GM21737 (cell line): ENCODE measurements around the gene DACT2.
"Not testable (repeated sequence)": the region's sequence is repeated elsewhere in the genome, so short reads cannot be mapped to it uniquely, and the experiment has no call there.

ENCODE experiments used
- ATAC-seq: cut with Tn5 transposase; IDR thresholded peaks from one replicate; pipeline ENCODE4 v1.9.1; 2021; ENCODE audit warnings: mild to moderate bottlenecking, moderate library complexity; ENCODE audit not compliant: unreplicated experiment

DACT2 gene

DNA sequence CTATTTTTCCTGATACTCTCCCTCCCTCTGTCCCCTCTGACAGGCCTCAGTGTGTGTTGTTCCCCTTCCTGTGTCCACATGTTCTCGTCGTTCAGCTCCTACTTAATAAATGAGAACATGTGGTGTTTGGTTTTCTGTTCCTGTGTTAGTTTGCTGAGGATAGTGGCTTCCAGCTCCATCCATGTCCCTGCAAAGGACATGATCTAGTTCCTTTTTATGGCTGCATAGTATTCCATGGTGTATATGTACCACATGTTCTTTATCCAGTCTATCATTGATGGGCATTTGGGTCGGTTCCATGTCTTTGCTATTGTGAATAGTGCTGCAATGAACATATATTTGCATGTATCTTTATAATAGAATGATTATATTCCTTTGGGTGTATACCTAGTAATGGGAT, 51.8 kb downstream of the DACT2 start:
- ATAC-seq = not testable (repeated sequence)

DNA sequence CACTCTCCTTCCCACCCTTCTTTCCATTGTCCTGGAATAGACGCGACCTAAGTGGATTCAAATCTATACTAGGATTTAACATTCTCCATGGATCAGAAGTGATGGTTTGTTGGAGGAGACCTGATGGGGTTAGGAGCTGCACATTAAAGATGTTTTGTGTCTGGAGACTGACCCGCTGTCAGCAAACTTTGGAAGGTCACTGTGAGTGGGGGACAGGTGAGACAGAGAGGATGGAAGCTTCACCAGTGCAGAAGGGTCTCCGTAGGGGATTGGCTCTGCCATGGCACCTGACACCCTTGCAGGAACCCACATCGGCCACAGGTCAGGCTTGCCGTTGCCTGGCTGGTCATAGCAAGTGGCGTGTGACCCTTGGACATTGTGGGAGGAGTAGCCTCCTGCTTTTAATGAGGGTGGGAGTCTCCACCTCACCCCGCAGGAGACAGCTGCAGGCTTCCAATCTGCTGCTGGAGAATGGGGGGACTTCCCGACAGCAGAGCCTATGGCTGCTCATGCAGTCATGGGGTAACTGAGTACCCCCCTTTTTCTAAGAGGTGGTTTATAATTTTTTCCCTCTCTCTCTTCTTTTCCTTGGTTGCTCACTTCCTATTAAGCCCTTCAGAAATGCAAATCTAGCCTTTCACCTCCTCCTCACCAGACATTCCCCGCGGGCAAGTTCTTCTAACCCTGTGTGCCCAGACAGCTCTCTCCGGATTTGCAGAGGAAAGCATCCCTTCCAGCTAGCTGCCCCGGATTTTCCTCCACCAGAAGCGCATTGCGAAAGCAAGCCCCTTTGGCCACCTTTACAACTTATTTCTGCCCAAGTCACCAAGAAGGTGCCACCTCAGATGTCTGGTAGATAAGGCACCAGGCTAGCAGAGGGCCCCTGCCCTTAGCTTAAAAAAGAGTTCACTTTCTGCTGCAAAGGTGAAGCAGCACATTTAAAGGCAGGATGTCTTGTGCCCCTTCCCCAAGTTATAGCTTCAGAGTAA, 53.5 kb downstream of the DACT2 start:
- ATAC-seq = no peak

DNA sequence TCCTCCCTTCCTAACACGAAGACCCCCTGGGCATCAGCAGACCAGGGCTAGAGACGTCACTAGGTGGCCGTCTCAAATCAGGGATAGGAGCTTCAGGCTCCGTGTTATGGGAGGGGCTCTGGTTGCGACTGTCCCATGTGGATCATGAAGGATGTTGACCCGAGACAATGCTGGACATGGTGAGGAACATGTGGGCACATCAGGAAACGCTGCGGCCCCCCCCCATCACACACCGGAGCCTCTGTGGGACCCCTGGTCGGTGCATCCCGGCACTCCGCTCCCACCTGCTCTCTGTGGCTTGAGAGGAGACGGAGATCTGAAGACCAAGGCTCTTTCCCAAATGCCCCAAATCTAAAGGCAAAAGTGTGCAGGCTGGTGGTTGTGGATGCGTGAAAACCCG, 54.2 kb downstream of the DACT2 start:
- no peak for ATAC-seq

DNA sequence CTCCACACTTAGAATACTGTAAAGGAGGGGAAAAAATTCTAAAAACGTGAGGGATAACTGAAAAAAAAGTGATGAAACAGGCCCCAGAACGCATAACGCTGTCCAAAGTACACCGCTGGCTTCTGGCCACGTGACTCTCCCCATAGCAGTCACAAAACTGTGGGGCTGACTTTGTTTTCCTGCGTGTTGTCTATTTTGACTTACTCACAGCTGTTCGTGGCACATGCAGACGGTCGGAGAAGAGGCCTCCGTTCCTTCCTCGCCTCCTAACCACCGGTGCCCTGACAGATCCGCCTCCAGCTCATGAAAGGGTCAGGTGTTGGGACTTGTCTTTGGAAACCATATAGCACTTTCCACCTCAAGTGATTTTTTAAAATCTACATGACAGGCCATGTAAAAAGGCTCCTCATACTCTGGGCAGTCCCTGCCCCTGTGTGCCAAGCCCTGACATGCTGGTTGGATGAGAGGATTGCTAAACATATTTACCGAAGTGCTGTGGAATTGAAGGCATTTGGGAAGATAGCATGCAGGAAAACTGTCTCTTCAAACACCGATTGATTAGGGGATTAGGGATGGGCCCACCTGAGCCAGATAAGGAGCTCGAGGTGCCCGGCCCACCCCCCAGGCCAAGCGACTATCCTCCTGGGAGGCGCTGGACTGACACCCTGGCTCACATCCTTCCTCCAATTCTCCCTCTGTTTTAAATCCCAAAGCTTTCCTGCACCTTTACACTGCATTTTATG, 54.8 kb downstream of the DACT2 start:
- ATAC-seq = no peak

DNA sequence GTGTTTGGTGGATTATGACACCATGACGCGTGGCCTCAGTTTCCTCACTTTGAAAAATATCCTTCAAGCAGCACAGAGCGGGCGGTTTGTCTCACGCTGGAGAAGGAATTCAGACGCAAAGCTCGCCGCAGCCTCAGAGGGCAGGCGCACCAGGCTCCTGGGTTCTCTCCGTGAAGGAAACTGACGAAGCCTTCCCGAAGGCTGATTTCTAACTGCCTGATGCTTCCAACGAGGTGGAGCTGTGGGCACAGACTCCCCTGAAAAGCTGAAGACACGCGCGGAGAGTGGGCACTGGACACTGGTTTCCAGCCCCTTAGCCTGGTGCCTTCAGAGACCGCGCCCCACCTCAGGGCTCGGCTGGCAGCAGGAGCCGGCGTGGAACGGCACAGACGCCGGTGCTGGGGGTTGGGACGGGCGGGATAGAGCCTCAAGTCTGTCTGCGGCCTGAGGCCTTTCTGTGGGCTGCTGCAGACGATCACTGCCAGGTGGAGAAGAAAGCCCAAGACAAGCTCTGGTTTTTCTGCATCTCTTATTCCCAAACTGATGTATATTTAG, 56.1 kb downstream of the DACT2 start:
- no peak for ATAC-seq

DNA sequence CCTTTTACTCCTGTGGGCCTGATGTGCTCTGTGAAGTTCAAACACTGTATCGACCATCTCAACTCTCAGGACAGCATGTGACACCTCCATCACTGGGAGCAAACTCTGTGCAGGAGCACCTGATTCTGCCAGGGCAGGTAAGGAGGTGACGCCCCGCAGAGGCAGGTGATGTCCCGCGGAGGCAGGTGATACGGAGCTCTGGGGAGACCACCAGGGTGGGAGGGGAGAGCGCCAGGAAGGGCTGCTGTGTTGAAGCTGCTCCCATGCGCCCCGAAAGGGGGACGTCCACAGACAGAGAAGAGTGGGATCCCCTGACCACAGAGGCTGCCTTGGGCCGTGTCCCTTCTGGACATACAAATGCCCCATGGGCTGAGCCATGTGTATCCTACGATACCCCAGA, 58.3 kb downstream of the DACT2 start:
- ATAC-seq = no peak

DNA sequence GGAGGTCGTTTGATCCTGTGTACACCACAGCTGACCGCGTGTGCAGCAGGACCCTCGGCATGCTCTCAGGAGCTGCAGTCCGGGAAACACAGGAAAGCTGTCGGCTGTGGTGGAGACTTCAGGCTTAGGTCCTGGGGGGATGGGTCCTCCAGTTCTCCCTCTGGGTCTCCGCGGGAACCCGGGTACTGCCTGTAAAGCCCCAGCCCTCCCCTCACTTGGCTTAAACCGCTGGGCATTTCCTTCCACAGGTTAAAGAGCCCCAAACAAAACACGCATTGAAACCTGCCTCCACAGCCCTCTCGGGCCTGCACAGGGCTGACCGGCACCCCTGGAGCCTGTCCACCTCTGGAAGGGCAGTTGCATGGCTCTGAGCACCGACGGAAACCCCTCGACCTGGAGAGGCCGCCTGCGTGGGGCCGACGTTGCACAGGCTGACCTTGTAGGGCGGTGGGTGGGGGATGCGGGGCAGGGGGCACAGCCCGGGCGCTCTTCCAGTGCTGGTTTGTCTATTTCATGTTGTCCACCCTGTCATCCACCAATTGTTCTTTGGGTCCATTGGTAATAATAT, 59.1 kb downstream of the DACT2 start:
- no peak for ATAC-seq

DNA sequence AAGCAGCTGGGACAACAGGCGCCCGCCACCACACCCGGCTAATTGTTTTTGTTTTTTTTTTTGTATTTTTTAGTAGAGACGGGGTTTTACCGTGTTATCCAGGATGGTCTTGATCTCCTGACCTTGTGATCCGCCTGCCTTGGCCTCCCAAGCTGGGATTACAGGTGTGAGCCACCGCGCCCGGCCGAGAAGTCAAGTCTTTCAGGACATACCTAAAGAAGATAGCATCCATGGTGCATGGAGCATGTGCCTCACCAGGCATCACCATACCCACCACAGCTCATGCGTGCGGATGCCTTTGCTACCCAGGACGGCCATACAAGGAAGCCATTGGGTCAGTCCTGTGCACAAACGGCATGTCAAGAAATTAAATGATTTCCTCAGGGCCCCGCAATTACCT, 60.8 kb downstream of the DACT2 start:
- no peak for ATAC-seq

DNA sequence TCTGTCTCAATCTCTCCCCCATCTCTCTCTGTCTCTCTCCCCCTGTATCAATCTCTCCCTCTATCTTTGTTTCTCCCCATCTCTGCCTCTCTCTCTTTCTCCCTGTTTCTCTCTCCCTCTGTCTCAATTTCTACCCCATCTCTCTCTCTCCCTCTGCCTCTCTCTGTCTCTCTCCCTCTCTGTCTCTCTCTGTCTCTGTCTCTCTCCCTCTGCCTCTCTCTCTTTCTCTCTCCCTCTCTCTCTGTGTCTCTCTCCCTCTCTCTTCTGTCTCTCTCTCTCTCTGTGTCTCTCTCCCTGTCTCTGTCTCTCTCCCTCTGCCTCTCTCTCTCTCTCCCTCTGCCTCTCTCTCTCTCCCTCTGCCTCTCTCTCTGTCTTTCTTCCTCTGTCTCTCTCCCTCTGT, 62.6 kb downstream of the DACT2 start:
- ATAC-seq = no peak
